HFF-Myc (cell line): ENCODE data around the gene DLGAP1.

Experiments used
- DNase-seq: peaks from one replicate; pipeline ENCODE4 v3.0.0-alpha.2; 2011; ENCODE audit warnings: low read depth; ENCODE audit errors: extremely low read depth
- H3K4me3 ChIP-seq: replicated peaks from 2 replicates; pipeline ENCODE4 v1.5.1; 2011; ENCODE audit warnings: low read depth, mild to moderate bottlenecking, control low read depth, low read length
- TF ChIP-seq, protein P1 (sequence below): IDR thresholded peaks from 2 replicates; pipeline ENCODE4 v1.5.1; 2012; ENCODE audit warnings: mild to moderate bottlenecking, low read depth, low read length, control low read depth; ENCODE audit errors: missing control alignments

The DLGAP1 gene

GRCh38 chr18:4394700-4395099, 60.4 kb downstream of the DLGAP1 start:
- TF ChIP-seq, protein P1, sequence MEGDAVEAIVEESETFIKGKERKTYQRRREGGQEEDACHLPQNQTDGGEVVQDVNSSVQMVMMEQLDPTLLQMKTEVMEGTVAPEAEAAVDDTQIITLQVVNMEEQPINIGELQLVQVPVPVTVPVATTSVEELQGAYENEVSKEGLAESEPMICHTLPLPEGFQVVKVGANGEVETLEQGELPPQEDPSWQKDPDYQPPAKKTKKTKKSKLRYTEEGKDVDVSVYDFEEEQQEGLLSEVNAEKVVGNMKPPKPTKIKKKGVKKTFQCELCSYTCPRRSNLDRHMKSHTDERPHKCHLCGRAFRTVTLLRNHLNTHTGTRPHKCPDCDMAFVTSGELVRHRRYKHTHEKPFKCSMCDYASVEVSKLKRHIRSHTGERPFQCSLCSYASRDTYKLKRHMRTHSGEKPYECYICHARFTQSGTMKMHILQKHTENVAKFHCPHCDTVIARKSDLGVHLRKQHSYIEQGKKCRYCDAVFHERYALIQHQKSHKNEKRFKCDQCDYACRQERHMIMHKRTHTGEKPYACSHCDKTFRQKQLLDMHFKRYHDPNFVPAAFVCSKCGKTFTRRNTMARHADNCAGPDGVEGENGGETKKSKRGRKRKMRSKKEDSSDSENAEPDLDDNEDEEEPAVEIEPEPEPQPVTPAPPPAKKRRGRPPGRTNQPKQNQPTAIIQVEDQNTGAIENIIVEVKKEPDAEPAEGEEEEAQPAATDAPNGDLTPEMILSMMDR: no peak
- DNase-seq: no peak
- no peak overlapping the region for H3K4me3 ChIP-seq

- TF ChIP-seq, protein P1: no peak
- no peak overlapping the region for H3K4me3 ChIP-seq
- DNase-seq: no peak
Measured at GRCh38 chr18:4391859-4392258, 63.2 kb downstream of the DLGAP1 start.

GRCh38 chr18:4385876-4386275, 69.2 kb downstream of the DLGAP1 start:
- TF ChIP-seq, protein P1: no peak
- no peak overlapping the region for H3K4me3 ChIP-seq
- no peak for DNase-seq

GRCh38 chr18:4384932-4385331, 70.2 kb downstream of the DLGAP1 start:
- no peak for DNase-seq
- H3K4me3 ChIP-seq: no peak overlapping the region
- TF ChIP-seq, protein P1: no peak

DNA sequence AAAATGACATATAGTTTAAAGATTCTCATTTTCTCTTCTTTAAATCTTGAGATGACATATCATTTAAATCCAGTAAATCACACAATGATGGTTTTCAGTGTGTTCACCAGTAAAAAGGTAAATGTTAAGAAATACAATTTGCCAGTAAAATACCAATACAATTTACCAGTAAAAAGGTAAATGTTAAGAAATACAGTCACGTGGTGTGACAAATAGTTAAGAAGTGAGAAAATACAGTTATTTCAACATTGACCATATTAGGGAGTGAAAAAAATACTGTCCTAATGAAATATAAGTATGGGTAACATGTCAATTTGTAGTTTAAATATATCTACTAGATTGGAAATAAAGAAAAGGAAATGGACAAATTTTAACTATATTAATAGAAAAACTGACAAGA, 80.5 kb downstream of the DLGAP1 start:
- TF ChIP-seq, protein P1: no peak
- no peak overlapping the region for H3K4me3 ChIP-seq
- DNase-seq: no peak

- no peak for DNase-seq
- no peak overlapping the region for H3K4me3 ChIP-seq
- TF ChIP-seq, protein P1: no peak
Measured at GRCh38 chr18:4369705-4370104, 85.4 kb downstream of the DLGAP1 start.

GRCh38 chr18:4360221-4360715, 94.8 kb downstream of the DLGAP1 start:
- TF ChIP-seq, protein P1: no peak
- DNase-seq: no peak
- H3K4me3 ChIP-seq: no peak overlapping the region
